Nephron progenitor cell (in vitro differentiated cells): ENCODE data around the gene STX10.
A peak's percentile ranks its signal among the peaks of the same experiment; 100 is the strongest.

Experiments
- DNase-seq: peaks from one replicate; pipeline ENCODE4 v3.0.0; 2021
- H3K27ac Mint-ChIP-seq: 2 replicates; pipeline ENCODE4 v1.8.0; 2021; ENCODE audit warnings: mild to moderate bottlenecking, moderate library complexity, mixed read lengths
- H3K27me3 Mint-ChIP-seq: 2 replicates; pipeline ENCODE4 v1.8.0; 2021; ENCODE audit warnings: mild to moderate bottlenecking, low read depth, mixed read lengths; ENCODE audit not compliant: poor library complexity
- H3K36me3 Mint-ChIP-seq: 2 replicates; pipeline ENCODE4 v1.8.0; 2021; ENCODE audit warnings: low read depth, mixed read lengths
- H3K4me1 Mint-ChIP-seq: 2 replicates; pipeline ENCODE4 v1.8.0; 2021; ENCODE audit warnings: mixed read lengths
- H3K4me3 Mint-ChIP-seq: 2 replicates; pipeline ENCODE4 v1.8.0; 2021; ENCODE audit warnings: mild to moderate bottlenecking, moderate library complexity, mixed read lengths
- H3K9me3 Mint-ChIP-seq: 2 replicates; pipeline ENCODE4 v1.8.0; 2021; ENCODE audit warnings: mild to moderate bottlenecking, moderate library complexity, mixed read lengths
- TF ChIP-seq, protein P1 (sequence below): fragments of 200-600 bp; sonication (generic); IDR thresholded peaks from 2 replicates; pipeline ENCODE4 v1.5.0; 2021; ENCODE audit warnings: antibody characterized with exemption

The STX10 gene

DNA sequence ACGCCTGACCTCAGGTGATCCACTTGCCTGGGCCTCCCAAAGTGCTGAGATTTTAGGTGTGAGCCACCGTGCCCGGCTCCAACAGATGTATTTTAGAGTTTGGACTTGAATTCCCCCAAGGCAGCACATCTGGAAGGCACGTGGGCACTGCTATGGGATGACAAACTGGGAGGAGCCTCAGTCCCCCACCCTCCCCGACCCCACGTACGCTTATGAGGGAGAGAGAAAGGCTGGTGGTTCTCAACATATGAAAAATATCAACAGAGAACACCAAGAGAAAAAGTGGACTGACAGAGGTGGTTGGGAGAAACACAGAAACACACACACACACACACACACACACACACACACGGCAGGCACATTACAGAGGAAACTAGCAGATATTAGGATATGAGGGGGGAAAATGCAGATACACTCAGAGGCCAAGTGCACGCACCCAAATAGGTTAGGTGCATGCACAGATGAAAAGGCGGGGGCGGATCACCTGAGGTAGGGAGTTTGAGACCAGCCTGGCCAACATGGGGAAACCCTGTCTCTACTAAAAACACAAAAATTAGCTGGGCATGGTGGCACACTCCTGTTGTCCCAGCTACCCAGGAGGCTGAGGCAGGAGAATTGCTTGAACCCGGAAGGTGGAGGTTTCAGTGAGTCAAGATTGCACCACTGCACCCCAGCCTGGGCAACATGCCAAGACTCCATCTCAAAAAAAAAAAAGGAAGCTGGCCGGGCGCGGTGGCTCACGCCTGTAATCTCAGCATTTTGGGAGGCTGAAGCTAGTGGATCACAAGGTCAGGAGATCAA is 3.2 kb downstream of the STX10 start:
- Mint-ChIP-seq H3K27me3 (peaks cover 3% of the 10 kb centered on the region), H3K4me1 (peaks cover 18% of the 10 kb centered on the region), H3K36me3 (peaks cover 7% of the 10 kb centered on the region), H3K4me3 (peak overlapping the region; percentile 6), H3K27ac (no peak overlapping the region), H3K9me3 (no peaks in the 10 kb centered on the region)
- TF ChIP-seq, protein P1, sequence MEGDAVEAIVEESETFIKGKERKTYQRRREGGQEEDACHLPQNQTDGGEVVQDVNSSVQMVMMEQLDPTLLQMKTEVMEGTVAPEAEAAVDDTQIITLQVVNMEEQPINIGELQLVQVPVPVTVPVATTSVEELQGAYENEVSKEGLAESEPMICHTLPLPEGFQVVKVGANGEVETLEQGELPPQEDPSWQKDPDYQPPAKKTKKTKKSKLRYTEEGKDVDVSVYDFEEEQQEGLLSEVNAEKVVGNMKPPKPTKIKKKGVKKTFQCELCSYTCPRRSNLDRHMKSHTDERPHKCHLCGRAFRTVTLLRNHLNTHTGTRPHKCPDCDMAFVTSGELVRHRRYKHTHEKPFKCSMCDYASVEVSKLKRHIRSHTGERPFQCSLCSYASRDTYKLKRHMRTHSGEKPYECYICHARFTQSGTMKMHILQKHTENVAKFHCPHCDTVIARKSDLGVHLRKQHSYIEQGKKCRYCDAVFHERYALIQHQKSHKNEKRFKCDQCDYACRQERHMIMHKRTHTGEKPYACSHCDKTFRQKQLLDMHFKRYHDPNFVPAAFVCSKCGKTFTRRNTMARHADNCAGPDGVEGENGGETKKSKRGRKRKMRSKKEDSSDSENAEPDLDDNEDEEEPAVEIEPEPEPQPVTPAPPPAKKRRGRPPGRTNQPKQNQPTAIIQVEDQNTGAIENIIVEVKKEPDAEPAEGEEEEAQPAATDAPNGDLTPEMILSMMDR = no peak
- DNase-seq = no peak

DNA sequence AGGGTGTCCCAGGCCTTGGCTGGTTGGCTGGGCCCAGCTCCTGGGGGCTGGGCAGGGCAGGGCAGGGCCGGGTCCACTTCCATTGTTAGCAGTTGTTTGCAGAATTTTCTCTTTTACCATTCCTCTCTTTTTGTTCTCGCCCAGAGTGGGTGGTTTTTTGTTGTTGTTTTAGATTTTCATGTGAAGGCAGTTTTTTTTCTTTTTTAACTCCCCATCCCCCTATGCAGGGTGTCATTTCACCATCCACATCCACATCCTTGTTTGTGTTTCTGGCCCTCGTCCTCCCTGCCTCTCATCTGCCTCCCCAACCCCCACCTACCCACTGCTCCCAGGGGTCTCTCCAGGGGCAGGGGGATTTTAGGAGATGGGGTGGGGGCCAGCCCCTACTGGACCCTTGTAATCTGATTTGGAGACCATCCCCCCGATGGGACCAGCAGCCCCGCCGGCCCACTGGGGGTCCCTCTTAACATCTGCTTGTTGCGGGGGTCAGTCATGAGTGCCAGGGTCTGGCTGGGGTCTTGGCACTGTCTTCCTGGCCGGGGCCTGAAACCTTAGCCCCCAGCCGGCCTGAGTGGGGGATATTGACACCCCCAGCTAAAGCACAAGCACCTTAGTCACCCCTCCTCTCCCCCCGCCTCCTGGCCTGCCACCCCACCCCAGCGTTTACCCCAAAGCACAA is 10.4 kb downstream of the STX10 start:
- no peak for DNase-seq
- H3K4me1 Mint-ChIP-seq = peaks cover 11% of the 10 kb centered on the region
- H3K9me3 Mint-ChIP-seq = no peaks in the 10 kb centered on the region
- peaks cover 21% of the 10 kb centered on the region for H3K36me3 Mint-ChIP-seq
- peak overlapping the region; percentile 63 for H3K4me3 Mint-ChIP-seq
- TF ChIP-seq, protein P1 = no peak
- peak overlapping the region; percentile 86 for H3K27ac Mint-ChIP-seq
- no peaks in the 10 kb centered on the region for H3K27me3 Mint-ChIP-seq

DNA sequence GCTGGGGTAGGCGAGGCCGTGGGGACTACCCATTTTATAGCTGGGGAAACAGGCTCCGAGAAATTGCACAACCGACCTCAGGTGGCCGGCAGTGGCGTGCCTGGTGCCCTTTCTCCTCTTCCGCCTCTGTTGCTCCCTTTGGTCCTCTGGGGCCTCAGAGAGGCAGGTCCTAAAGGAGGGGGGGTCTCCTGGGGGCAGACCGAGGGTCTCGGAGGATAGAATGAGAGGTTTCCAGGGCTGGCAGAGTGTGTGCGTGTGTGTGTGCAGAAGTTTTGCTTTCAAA is 11.3 kb downstream of the STX10 start:
- Mint-ChIP-seq H3K4me3 (no peak overlapping the region), H3K27ac (peak overlapping the region; percentile 30), H3K9me3 (no peaks in the 10 kb centered on the region), H3K36me3 (peaks cover 25% of the 10 kb centered on the region), H3K4me1 (peaks cover 11% of the 10 kb centered on the region), H3K27me3 (no peaks in the 10 kb centered on the region)
- TF ChIP-seq, protein P1 = no peak
- no peak for DNase-seq

DNA sequence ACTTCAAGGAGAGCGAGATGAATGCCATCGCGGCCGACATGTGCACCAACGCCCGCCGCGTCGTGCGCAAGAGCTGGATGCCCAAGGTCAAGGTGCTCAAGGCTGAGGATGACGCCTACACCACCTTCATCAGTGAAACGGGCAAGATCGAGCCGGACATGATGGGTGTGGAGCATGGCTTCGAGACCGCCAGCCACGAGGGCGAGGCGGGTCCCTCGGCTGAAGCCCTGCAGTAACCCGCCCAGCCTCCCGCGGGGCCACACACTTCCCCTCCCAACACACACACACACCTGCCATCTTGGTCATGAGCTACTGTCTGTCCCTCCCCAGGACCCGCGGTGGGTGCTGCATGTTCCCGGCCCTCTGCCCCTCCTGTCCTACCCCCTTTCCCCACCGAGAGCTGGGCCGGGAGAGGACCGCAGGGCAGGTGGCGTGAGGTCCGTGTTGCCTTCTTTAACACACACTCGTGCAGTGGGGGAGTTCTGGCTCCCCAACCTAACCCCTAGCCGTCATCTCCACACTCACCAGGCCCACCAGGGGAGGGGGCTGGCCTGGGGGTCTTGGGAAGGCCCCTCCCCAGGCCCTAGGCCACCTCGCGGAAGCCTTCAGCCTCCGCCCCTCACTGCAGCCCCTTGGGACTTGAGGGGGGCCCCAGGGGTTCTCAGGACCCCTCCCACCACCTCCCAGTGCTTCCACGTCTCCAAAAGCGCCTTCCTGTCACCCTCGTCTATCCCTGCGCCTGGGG is 11.8 kb downstream of the STX10 start:
- no peak for DNase-seq
- Mint-ChIP-seq H3K4me1 (peaks cover 11% of the 10 kb centered on the region), H3K27ac (no peak overlapping the region), H3K36me3 (peaks cover 29% of the 10 kb centered on the region), H3K4me3 (no peak overlapping the region), H3K27me3 (no peaks in the 10 kb centered on the region), H3K9me3 (no peaks in the 10 kb centered on the region)
- TF ChIP-seq, protein P1 = no peak

DNA sequence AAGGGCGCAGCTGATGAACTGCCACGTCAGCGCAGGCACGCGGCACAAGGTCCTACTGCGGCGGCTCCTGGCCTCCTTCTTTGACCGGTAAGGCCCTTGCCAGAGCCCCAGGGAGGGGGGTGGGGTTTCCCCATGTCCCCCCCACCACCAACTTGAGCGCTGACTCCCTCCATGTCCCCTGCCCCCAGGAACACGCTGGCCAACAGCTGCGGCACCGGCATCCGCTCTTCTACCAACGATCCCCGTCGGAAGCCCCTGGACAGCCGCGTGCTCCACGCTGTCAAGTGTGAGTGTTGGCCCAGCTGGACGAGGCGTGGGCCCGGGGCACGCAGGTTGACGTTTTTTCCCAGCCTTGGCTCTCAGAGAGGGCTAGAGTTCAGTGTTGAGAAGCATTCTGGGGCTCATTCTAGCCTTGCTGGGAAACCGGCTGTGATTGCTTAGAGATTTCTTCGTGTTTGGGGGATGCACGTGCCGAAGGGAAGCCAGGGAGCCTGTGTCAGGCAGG is 12.8 kb downstream of the STX10 start:
- Mint-ChIP-seq H3K9me3 (no peaks in the 10 kb centered on the region), H3K27me3 (no peaks in the 10 kb centered on the region), H3K4me3 (no peak overlapping the region), H3K36me3 (peaks cover 39% of the 10 kb centered on the region), H3K27ac (peak overlapping the region; percentile 68), H3K4me1 (peaks cover 11% of the 10 kb centered on the region)
- DNase-seq = no peak
- TF ChIP-seq, protein P1 = no peak
